HG02943 (cell line): ENCODE results near the gene ATL2.
"Not testable (repeated sequence)": the region's sequence is repeated elsewhere in the genome, so short reads cannot be mapped to it uniquely, and the experiment has no call there.

Source experiments
- ATAC-seq: cut with Tn5 transposase; IDR thresholded peaks from one replicate; pipeline ENCODE4 v1.9.1; 2021; ENCODE audit warnings: mild to moderate bottlenecking, low read depth, moderate library complexity; ENCODE audit not compliant: unreplicated experiment

Gene ATL2

DNA sequence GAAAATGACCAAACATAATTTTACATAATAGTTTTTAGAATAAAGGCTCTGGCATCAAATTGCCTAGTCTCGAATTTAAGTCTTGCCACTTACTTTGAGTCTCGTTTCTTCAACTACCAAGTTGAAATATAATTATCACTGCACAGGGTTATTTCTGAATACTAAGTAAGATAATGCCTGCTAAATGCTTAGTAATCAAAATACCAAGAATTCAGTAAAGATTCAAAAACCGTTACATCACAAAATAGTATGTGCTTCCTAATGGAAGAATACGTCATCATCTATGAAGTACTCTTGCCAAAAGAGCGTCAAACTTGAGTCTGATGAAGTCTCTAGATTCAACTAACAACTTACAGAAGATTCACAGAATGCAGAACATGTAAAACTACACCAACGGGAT, 40.5 kb downstream of the ATL2 start:
- no peak for ATAC-seq

DNA sequence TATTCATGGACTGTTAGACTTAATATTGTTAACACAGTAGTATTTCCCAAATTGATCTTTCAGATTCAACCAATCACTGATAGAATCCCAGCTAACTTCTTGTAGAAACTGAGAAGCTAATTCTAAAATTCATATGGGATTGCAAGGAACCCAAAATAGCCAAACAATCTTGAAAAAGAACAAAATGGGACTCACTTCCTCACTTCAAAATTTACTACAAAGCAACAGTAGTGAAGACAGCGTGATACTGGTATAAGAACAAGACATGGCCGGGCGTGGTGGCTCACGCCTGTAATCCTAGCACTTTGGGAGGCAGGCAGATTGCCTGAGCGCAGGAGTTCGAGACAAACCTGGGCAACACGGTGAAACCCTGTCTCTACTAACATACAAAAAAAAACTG, 46.3 kb downstream of the ATL2 start:
- no peak for ATAC-seq

DNA sequence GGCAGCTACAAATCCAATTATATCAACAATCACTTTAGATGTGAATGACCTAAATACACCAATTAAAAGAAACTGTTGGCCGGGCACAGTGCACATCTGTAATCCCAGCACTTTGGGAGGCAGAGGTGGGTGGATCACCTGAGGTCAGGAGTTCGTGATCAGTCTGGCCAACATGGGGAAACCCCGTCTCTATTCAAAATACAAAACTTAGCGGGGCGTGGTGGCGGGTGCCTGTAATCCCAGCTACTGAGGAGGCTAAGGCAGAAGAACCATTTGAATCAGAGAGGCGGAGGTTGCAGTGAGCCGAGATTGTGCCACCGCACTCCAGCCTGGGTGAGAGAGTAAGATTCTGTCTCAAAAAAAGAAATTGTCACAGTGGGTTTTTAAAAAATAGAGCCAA, 49.5 kb downstream of the ATL2 start:
- no peak for ATAC-seq

DNA sequence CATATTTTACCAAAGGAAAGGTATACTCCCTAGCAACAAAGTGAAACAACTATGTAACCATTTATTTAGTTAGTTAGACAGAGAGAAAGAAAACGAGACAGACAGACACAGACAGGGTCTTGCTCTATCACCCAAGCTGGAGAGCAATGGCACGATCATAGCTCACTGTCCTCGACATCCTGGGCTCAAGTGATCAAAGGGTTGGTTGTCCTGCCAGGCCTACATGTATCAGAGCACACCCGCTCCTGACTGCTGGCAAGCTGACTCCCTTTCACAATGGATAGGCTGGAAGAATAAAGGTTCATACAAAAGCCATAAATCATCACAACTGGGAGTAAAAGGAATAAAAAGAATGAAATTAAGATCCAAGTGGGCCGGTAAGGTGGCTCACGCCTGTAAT, 53.5 kb downstream of the ATL2 start:
- no peak for ATAC-seq

DNA sequence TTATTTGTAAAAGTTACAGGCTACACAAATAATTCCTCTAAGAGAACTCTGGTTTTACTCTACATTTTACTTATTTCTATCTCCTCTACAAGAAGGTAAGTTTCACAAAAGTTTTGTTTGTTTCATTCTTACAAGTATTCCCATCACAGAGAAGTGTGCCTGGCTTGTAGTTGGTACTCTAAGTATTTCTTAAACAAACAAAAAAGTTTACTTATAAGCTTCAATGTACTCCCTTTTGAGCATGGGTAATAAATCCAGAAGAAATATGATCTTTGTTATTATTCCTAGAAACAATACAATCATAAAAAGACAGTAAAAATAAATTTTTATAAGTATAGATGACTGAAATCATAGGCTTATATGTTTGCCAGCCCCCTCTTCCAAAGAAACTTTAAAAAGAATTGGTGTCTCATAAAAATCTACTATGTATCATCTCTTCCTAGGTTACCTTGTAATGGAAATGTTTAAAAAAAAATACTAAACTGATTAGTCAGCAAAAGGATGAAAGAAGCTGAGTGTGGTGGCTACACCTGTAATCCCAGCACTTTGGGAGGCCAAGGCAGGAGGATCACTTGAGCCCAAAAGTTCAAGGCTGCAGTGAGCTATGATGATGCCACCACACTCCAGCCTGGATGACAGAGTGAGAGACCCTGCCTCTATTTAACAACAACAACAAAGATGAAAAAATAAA, 54.7 kb downstream of the ATL2 start:
- ATAC-seq: no peak

DNA sequence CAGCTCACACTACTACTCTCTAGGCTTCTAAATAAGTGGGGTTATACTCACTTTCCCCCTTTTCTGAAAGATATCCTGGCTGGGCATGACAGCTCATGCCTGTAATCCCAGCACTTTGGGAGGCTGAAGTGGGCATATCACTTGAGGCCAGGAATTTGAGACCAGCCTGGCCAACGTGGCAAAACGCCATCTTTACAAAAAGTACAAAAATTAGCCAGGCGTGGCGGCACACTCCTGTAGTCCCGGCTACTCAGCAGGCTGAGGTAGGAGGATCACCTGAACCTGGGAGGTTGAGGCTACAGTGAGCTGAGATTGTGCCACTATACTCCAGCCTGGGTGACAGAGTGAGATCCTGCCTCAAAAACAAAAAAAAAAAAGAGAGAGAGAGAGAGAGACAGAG, 57.8 kb downstream of the ATL2 start:
- not testable (repeated sequence) for ATAC-seq

DNA sequence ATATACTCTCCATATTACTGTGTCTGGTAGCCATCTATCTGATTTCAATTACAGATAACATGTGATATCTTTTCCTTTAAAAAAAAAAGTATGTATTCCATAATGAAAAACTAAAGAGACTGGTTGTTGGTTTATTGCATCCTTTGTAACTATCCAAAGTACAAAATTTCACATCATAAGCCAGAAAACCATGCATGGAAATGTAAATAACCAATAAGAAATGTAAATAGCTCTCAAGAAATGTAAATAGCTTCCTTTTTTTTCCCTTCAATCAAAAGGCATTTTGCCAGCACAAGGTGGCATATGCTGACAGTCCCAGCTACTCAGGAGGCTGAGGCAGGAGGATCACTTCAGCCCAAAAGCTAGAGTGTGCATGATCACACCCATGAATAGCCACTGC, 59.3 kb downstream of the ATL2 start:
- ATAC-seq: no peak

DNA sequence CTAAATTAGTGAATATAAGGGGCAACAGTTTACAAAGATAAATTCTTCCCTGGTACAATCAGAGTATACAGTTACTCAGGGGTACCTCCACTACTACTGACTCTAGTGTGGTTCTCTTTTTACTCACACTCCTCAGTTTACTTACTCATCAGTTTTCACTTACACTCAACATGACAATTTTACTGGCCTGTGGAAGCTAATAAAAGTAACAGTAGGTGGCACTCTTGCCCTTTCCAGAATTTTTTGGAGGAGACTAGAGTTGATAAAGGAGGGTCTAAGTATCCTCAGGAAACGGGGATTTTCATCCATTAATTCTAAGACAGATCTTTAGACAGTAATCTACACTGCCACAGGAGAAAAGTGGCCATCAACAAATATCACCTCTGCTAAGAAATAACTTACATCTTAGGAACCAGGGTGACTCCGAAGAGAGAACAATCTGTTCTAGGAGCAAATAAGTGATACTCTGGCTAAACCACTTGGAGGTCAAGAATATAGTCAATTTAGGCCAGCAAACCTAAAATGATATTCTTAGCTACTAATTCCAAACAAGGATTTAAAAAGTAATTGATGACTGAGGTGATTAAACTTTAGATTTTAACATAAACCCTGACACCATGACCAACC, 61.3 kb downstream of the ATL2 start:
- no peak for ATAC-seq

DNA sequence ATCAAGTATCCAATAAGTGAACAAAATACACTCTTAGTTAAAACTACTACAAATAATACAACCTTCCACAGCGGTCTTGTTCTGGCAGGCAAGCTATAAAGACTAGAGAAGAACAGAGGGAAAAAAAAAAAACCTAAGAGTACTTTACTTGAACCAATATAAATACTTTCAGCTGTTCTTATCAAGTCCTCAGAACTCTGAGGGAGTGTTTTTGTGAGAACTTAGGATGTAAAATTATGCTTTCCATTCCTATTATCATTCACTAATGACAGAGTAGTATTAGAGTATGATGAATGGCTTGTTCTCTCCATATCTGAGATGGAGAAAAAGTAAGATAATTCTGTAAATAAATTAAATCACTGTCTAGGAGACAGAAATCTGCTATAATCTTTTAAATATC, 68.3 kb downstream of the ATL2 start:
- ATAC-seq: no peak

DNA sequence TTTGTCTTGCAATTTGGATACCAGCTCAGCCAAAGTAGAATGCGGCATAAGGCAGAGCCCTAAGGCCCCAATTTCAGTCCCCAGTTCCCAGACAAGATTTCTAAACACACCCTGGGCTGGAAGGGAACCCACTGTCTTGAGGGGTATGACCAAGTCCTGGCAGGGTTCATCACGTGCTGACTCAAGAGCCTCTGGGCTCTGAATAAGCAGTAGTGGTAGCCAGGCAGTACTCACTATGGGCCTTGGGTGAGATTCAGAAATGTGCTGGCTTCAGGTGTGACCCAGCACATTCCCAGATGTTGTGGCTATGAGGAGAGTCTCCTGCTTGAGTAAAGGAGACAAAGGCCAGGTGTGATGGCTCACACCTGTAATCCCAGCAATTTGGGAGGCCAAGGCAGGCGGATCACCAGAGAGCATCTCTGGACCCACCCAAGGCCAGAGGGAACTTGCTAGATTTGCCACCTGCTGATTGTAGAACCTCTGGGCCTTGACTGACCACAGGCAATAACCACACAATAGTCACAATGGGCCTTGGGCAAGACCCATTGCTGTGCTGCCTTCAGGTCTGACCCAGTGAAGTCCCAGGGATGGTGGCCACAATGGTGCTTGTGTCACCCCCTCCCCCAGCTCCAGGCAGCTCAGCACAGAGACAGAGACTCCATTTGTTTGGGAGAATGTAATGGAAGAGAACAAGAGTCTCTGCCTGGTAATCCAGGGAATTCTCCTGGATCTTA, 74.9 kb downstream of the ATL2 start:
- ATAC-seq: no peak

DNA sequence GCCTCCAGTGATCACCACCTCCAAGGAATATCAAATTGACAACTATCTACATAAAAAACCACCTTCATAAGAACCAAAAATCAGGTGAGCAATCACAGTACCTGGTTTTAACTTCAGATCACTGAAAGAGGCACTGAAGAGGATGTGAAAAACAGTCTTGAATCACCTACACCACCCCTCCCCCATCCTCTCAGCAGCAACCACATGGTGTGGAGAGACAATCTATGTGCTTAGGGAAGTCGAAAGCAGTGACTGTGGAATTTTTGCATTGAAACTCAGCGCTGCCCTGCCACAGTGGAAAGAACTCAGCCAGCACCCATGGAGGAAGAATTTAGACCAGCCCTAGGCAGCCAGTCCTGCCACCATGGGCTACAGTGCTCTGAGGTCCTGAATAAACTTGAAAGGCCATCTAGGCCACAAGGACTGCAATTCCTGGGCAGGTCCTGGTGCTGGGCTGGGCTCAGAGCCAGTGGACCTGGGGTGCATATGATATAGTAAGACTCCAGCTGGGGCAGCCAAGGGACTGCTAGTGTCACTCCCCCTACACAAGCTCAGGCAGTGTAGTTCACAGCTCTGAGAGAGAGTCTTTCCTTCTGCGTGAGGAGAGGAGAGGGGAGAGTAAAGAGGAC, 75.6 kb downstream of the ATL2 start:
- no peak for ATAC-seq

DNA sequence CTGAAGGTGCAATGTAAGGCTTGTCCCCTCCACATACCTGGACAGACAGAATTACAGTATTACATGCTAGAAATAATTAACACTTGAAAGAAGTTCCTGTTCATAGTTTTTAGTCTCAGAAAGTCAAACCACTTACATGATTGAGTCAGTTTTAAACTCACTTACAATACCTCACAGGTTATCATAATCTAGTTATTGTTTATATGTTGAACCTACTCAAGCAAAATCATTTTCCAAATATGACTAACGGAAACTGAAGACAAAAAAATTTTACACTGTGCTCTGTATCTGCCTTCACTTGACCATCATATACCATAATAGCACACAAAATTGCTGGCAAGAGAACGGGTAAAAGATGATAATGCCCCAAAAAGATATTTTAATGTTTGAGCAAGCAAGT, 78.5 kb downstream of the ATL2 start:
- no peak for ATAC-seq

DNA sequence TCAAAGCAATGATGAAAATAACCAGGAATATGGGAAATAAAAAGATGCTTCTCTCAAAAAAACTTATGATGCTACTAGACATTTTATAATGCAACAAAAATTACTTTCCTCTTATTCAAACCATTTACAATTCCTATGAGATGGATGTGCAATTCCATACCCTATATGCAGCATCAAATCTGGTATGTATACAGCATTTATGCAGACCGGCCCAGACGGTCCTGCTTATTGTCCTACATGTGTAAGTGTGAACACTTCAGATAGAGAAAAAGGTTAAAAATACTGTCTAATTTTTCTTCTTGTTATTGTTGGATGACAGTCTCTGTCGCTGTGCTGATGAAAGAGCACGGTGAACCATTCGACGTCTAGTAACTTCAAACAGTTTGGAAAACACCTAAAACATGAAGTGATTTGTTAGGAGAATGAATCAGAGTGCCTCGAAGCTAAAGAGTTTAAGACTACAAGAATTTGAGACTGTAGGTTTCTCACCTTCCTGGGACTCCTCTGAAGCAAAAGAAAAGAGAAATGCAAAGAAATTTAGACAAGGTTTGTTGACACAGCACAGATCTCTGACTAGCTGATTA, 80.8 kb downstream of the ATL2 start:
- no peak for ATAC-seq

DNA sequence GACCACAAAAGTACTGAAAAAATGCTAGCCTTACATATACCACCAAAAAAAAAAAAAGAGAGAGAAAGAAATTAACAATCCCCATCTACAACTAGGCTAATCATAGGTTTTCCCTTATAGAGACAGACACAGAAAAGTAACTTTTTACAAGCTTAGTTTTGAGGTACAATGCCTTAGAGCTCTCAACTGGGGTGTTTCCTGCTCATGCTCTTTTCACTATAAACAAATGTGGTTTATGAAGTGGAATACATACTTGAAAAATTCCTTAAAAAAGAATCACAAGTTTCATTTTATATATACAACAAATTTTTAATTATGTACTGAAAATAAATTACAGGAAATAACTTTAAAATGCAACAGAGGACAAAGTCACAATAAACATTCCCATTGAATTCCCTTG, 82.5 kb downstream of the ATL2 start:
- ATAC-seq: no peak

DNA sequence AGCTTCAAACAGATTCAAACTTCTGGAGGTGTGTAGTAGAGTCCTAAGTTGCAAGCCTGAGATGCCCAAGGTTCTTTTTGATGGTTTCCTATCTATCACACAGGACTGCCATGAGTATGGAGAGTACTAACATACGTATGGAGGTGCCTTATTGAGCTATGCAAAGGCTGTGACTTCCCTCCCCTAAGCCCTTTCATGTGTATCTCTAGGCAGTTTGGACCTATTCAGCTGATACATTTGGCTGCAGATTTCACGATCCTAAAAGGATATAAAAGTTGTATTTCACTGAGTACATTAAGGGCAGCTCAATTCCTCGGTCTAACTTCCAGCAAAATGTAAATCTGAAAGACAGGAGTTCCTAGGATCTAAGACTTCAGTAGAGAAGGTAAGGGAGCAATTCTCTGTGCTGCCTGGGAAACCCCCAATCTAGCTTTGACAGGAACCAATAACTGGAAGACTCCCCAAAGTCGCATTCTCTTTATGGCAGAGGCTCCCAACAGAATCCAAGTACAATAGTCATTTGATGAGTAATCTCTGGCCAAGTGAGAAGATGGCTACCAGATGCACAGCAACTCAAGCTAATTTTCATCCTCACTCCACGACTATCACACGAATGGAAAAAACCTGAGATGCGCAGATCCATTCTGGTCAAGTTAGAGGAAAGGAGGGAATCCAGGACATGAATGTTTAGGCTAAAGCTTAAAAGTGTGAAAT, 83.8 kb downstream of the ATL2 start:
- ATAC-seq: no peak

DNA sequence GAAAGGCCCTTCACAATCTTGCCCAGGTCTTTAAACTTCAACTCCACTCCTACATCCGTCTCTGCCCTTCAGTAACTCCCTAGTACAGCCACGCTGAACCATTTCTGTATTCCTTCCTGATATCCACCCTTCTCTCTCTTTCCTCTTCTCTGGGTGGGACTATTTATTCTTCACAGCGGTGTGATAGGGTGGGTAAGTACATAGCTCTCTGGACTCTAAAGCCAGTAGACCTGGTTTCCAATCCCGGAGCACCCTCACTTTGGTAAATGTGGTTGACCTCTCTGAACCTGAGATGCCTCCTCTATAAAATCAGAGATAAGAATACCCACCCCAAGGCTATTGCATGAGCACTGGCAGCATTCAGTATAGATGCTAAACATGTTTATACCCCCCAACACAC, 86.7 kb downstream of the ATL2 start:
- ATAC-seq: no peak

DNA sequence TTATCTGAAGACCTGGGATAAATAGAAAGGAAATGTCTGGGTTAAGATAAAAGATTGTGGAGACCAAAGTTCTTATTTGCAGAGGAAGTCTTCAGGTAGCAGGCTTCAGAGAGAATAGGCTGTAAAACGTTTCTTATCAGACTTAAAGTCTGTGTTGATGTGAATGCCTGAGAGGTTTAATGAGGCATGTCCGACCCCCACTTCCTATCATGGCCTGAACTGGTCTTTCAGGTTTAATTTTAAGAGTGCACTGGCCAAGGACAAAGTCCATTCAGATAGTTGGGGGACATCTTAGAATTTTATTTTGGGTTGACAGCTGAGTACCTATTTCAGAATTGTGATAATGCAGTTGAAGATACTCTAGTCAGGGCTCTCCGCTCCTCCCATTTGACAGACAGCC, 92.1 kb downstream of the ATL2 start:
- no peak for ATAC-seq

DNA sequence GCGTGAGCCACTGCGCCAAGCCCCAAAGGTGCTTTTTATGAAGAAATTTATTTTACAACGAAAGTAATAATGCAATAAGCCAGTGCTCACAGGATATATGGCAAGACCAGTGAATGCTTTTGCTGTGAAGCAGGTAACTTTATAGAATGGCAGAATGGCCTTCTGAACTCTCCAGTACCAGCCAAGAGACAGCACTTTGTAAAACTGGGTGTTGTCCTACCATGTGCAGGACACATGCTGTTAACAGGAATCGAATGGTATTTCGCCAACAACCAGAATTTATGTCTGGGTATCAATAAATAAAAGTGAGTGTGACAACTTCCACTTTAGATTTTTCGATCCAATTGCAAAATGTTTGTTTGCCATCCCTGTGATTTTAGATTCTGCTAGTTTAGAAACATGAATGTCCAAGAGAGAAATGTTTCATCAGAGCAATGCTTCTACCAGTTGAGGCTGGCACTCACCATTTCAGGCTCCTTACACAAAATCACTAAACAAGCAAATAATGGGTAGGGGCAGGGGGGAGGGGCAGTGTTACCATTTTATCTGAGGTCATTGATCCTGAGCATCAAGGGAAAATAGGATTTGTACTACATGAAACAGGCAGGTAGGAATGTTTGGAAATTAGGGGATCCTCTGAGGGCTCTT, 95.9 kb downstream of the ATL2 start:
- no peak for ATAC-seq

DNA sequence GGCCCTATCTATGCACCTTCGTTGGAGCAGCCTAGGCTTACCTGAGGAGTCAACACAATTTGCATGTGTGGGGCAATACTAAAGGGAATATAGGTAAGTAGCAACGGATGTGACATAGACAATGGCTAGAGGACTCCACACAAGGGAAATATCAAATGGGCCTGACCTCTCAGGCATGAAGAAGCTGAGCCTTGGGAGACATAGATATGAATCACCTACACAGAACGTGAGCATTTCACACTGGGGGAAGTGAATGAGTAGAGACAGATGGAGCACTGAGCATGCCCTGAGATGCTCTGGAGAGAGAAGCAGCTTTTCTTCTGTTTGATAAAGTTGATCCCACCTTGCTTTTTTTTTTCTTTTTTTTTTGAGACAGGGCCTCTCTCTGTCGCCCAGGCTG, 97.9 kb downstream of the ATL2 start:
- no peak for ATAC-seq

DNA sequence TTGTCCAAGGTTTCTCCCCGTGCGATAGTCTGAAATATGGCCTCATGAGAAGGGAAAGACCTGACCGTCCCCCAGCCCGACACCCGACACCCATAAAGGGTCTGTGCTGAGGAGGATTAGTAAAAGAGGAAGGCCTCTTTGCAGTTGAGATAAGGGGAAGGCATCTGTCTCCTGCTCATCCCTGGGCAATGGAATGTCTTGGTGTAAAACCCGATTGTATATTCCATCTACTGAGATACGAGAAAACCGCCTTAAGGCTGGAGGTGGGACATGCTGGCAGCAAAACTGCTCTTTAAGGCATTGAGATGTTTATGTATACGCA, 99.0 kb downstream of the ATL2 start:
- not testable (repeated sequence) for ATAC-seq
